Measurements from ENCODE around the gene ESM1. TPM values are rescaled to one million over a fixed set of nuclear protein-coding genes. Genes with fewer than 3 reads are reported as not detected.
A peak's percentile ranks its signal among the peaks of the same experiment; 100 is the strongest.

ESM1 gene
- total RNA-seq, 3 donors from 2014 or later (not counting 1 experiment from before 2014, with no cell fraction given): 0.87 to 1.2 (median 0.95) TPM

DNA sequence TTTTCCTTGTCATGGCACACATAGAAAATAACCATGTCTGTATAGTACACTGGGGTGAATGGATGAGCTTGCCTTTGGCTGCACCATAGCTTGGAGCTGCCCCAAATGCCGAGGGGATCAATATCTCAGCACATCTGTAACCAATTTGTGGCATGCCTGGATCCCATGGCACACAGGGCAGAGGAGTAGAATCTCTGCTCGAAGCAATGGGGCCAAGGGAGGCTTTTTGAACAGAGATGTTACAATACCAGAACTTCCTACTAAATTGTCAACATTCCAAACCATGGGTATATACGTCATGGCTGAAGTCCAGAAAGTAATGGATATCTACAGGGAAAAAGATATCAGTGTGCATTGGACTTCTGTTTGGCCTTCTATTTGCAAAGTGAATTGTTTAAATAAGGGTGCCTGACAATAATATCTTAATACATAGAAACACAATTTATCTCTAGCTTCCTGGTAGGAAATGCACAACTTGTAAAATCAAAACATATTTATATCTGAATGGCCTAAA lies 39.0 kb downstream of the ESM1 start:
- Histone ChIP-seq H3K27ac (ENCODE audit: low read length) (no peak overlapping the region), H3K27me3 (ENCODE audit: control insufficient read depth, insufficient read depth, low read length) (no peaks in the 10 kb centered on the region), H3K9me3 (ENCODE audit: control insufficient read depth, insufficient read depth, low read length) (no peaks in the 10 kb centered on the region), H3K36me3 (ENCODE audit: control insufficient read depth, insufficient read depth, low read length) (no peaks in the 10 kb centered on the region), H3K4me3 (ENCODE audit: low read length) (no peak overlapping the region), H3K4me1 (ENCODE audit: control insufficient read depth, insufficient read depth, low read length) (peaks cover 3% of the 10 kb centered on the region)
- no peaks in the 10 kb centered on the region for H3K36me3 Mint-ChIP-seq
- H3K27ac Mint-ChIP-seq: no peak overlapping the region
- peaks cover 0 to 2% of the 10 kb centered on the region in 2 donors for H3K9me3 Mint-ChIP-seq
- no peak for DNase-seq
- TF ChIP-seq, protein P1, sequence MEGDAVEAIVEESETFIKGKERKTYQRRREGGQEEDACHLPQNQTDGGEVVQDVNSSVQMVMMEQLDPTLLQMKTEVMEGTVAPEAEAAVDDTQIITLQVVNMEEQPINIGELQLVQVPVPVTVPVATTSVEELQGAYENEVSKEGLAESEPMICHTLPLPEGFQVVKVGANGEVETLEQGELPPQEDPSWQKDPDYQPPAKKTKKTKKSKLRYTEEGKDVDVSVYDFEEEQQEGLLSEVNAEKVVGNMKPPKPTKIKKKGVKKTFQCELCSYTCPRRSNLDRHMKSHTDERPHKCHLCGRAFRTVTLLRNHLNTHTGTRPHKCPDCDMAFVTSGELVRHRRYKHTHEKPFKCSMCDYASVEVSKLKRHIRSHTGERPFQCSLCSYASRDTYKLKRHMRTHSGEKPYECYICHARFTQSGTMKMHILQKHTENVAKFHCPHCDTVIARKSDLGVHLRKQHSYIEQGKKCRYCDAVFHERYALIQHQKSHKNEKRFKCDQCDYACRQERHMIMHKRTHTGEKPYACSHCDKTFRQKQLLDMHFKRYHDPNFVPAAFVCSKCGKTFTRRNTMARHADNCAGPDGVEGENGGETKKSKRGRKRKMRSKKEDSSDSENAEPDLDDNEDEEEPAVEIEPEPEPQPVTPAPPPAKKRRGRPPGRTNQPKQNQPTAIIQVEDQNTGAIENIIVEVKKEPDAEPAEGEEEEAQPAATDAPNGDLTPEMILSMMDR (IDR thresholded peaks at IDR 0.05): no peak
- intact Hi-C loops (cut with micrococcal nuclease): no loop called here
- 88% methylated on average over 2 of the region's 3 CpGs for WGBS (ENCODE audit: insufficient coverage)
- H3K4me3 Mint-ChIP-seq: no peak overlapping the region
- ATAC-seq: no peak
- H3K27me3 Mint-ChIP-seq (ENCODE audit: low read depth in 2 of 2): no peaks in the 10 kb centered on the region
- peaks cover 5% of the 10 kb centered on the region in 2 donors for H3K4me1 Mint-ChIP-seq

DNA sequence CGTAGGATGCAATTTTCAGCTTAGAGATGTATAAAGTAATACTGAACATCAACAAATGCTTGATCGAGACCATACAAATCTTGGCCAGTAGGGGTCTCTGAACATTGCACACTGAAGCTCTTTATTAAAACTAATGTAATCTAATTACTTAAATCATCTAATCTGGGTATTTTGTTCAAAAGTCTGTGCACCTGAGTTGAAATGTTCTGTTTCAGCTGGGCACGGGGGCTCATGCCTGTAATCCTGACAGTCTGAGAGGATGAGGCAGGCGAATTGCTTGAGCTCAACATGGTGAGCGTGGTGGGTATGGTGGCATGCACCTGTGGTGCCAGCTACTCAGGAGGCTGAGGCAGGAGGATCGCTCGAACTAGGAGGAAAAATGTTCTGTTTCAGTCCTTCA lies 41.0 kb downstream of the ESM1 start:
- Mint-ChIP-seq H3K4me3 (no peak overlapping the region), H3K27ac (no peak overlapping the region)
- WGBS (ENCODE audit: insufficient coverage): 75% methylated on average over 7 of the region's 7 CpGs

GRCh38 chr5:54942064-54942778 lies 43.2 kb downstream of the ESM1 start:
- 88% methylated on average over 6 of the region's 9 CpGs for WGBS (ENCODE audit: insufficient coverage)
- peaks cover 5% of the 10 kb centered on the region in 2 donors for H3K4me1 Mint-ChIP-seq

More for the DNA sequence above, 41.0 kb downstream of the ESM1 start:
- DNase-seq: peak in 1 of 2 donors; percentile 82
- Mint-ChIP-seq H3K36me3 (no peaks in the 10 kb centered on the region), H3K9me3 (peaks cover 0 to 2% of the 10 kb centered on the region in 2 donors), H3K4me1 (peaks cover 5% of the 10 kb centered on the region in 2 donors), H3K27me3 (ENCODE audit: low read depth in 2 of 2) (no peaks in the 10 kb centered on the region)
- TF ChIP-seq, protein P1 (IDR thresholded peaks at IDR 0.05): peak; percentile 87
- intact Hi-C loops (cut with micrococcal nuclease): loop anchor here (1.0 kb wide), 2 partner anchors 38 to 202 kb away; no protein-coding TSS in a partner anchor
- Histone ChIP-seq H3K27ac (ENCODE audit: low read length) (no peak overlapping the region), H3K27me3 (ENCODE audit: control insufficient read depth, insufficient read depth, low read length) (no peaks in the 10 kb centered on the region), H3K4me1 (ENCODE audit: control insufficient read depth, insufficient read depth, low read length) (peaks cover 3% of the 10 kb centered on the region), H3K9me3 (ENCODE audit: control insufficient read depth, insufficient read depth, low read length) (no peaks in the 10 kb centered on the region), H3K36me3 (ENCODE audit: control insufficient read depth, insufficient read depth, low read length) (no peaks in the 10 kb centered on the region), H3K4me3 (ENCODE audit: low read length) (no peak overlapping the region)
- ATAC-seq: peak in 2 of 3 donors; percentile 70 to 71

More at GRCh38 chr5:54942064-54942778, 43.2 kb downstream of the ESM1 start:
- H3K27ac Mint-ChIP-seq: no peak overlapping the region
- TF ChIP-seq, protein P1 (IDR thresholded peaks at IDR 0.05): no peak
- Histone ChIP-seq H3K4me3 (ENCODE audit: low read length) (no peak overlapping the region), H3K9me3 (ENCODE audit: control insufficient read depth, insufficient read depth, low read length) (no peaks in the 10 kb centered on the region), H3K36me3 (ENCODE audit: control insufficient read depth, insufficient read depth, low read length) (no peaks in the 10 kb centered on the region), H3K27ac (ENCODE audit: low read length) (no peak overlapping the region), H3K27me3 (ENCODE audit: control insufficient read depth, insufficient read depth, low read length) (no peaks in the 10 kb centered on the region), H3K4me1 (ENCODE audit: control insufficient read depth, insufficient read depth, low read length) (peaks cover 3% of the 10 kb centered on the region)
- no peak overlapping the region for H3K4me3 Mint-ChIP-seq
- H3K36me3 Mint-ChIP-seq: no peaks in the 10 kb centered on the region
- ATAC-seq (no peak), DNase-seq (no peak)
- intact Hi-C loops (cut with micrococcal nuclease): no loop called here
- no peaks in the 10 kb centered on the region for H3K27me3 Mint-ChIP-seq (ENCODE audit: low read depth in 2 of 2)
- H3K9me3 Mint-ChIP-seq: no peaks in the 10 kb centered on the region
